ENCODE data around the gene C3orf70. TPM values are rescaled to one million over a fixed set of nuclear protein-coding genes. Genes with fewer than 3 reads are reported as not detected.

C3orf70 gene
- total RNA-seq, 5 donors from 2014 or later (not counting 1 experiment from before 2014, with no cell fraction given): not detected

Other genes starting within 250 kb of the C3orf70 start
- gene EHHADH, start 101.0 kb upstream of the C3orf70 start, total RNA-seq: 1 to 10 TPM in 4 of 5 donors, under 1 TPM in 1; 0.60 to 3.7 (median 1.9) TPM
- 1 to 10 TPM; 6.4 to 9.2 (median 7.7) TPM for gene MAP3K13, start 210.1 kb upstream of the C3orf70 start, total RNA-seq